ENCODE measurements around the gene METTL25. TPM values are rescaled to one million over a fixed set of nuclear protein-coding genes. Genes with fewer than 3 reads are reported as not detected.

The METTL25 gene
- total RNA-seq, 1 experiment from 2014 or later, result 11.6 TPM

DNA sequence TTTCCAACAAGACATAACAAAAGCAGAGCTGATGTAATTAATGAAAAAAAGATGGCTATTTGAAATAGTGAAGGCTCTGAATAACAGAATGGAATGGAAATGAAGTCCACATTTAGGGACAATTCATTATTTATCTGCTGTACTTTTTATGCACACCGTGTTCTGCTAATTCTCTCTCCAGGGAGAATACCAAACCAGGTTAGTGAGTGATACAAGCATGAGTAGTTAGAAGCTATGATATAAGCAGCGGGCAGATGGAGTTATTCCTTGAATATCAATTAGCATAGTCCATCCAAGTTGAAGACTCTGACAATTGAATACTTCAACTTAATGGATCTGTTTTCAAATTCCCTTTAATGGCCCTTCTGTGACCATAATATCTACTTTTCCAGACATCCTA, 166.3 kb downstream of the METTL25 start:
- Histone ChIP-seq H2BK20ac (ENCODE audit: low read depth, low read length, poor library complexity, severe bottlenecking) (no peak overlapping the region), H3K79me2 (ENCODE audit: insufficient read depth, low read length) (no peaks in the 10 kb centered on the region; the same call in 1 of the 2 replicates), H2BK12ac (ENCODE audit: insufficient read length, low read depth, low read length) (no peak overlapping the region), H3K79me1 (ENCODE audit: insufficient read depth, low read depth, low read length, poor library complexity, severe bottlenecking) (no peaks in the 10 kb centered on the region), H3K9me3 (ENCODE audit: control insufficient read depth, low read depth, low read length) (no peaks in the 10 kb centered on the region), H2AFZ (ENCODE audit: low read length) (no peak overlapping the region), H4K20me1 (ENCODE audit: control insufficient read depth, insufficient read depth, insufficient read length) (no peaks in the 10 kb centered on the region), H3K14ac (ENCODE audit: insufficient read depth, low read length) (no peak overlapping the region), H3K18ac (ENCODE audit: insufficient read length, low read depth, low read length) (no peak overlapping the region), H2AK5ac (ENCODE audit: insufficient read length, low read length) (no peak overlapping the region), H3T11ph (ENCODE audit: low read length) (no peak overlapping the region), H3K27me3 (ENCODE audit: insufficient read depth, low read length) (no peaks in the 10 kb centered on the region), H3K27ac (ENCODE audit: insufficient read length, low read depth, low read length) (no peak overlapping the region), H2BK15ac (ENCODE audit: low read depth, low read length) (no peak overlapping the region), H3K4ac (ENCODE audit: low read depth, low read length) (no peak overlapping the region), H3K4me2 (ENCODE audit: insufficient read depth, insufficient read length, low read length) (no peak overlapping the region), H3K4me1 (ENCODE audit: insufficient read depth, low read length) (no peaks in the 10 kb centered on the region), H3K23ac (ENCODE audit: insufficient read length, low read depth, low read length) (no peak overlapping the region), H4K91ac (ENCODE audit: insufficient read length, low read depth, low read length) (no peak overlapping the region), H2BK120ac (ENCODE audit: low read depth, low read length, poor library complexity, severe bottlenecking) (no peak overlapping the region), H3K23me2 (ENCODE audit: insufficient read length, low read depth, low read length, poor library complexity, severe bottlenecking) (no peaks in the 10 kb centered on the region), H3K9ac (ENCODE audit: extremely low read depth, insufficient read length, low read length) (no peak overlapping the region), H2BK5ac (ENCODE audit: insufficient read length, low read length) (no peak overlapping the region), H4K5ac (ENCODE audit: insufficient read length, low read depth, low read length) (no peak overlapping the region), H4K8ac (replicated peaks; ENCODE audit: insufficient read length, low read depth, low read length) (no peak overlapping the region), H3K56ac (ENCODE audit: insufficient read length, low read depth, low read length) (no peak overlapping the region)
- H3K9me3 Mint-ChIP-seq, result no peaks in the 10 kb centered on the region; a peak in 1 of 5 replicates
- no peaks in the 10 kb centered on the region for H3K36me3 Mint-ChIP-seq (ENCODE audit: insufficient read depth in 1 of 3, low read depth in 3 of 3)
- DNase-seq, result no peak
- WGBS (ENCODE audit: extremely low coverage, insufficient read length, low lambda C conversion rate), result no CpG with 5 or more reads among the region's 2 CpGs
- TF ChIP-seq, protein P1, sequence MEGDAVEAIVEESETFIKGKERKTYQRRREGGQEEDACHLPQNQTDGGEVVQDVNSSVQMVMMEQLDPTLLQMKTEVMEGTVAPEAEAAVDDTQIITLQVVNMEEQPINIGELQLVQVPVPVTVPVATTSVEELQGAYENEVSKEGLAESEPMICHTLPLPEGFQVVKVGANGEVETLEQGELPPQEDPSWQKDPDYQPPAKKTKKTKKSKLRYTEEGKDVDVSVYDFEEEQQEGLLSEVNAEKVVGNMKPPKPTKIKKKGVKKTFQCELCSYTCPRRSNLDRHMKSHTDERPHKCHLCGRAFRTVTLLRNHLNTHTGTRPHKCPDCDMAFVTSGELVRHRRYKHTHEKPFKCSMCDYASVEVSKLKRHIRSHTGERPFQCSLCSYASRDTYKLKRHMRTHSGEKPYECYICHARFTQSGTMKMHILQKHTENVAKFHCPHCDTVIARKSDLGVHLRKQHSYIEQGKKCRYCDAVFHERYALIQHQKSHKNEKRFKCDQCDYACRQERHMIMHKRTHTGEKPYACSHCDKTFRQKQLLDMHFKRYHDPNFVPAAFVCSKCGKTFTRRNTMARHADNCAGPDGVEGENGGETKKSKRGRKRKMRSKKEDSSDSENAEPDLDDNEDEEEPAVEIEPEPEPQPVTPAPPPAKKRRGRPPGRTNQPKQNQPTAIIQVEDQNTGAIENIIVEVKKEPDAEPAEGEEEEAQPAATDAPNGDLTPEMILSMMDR (conservative IDR thresholded peaks at IDR 0.05), result no peak
- no peak overlapping the region for H3K27ac Mint-ChIP-seq
- H3K4me3 Mint-ChIP-seq, result no peak overlapping the region
- H3K4me1 Mint-ChIP-seq, result no peaks in the 10 kb centered on the region
- no peaks in the 10 kb centered on the region for H3K27me3 Mint-ChIP-seq (ENCODE audit: low read depth)
